HepG2 (cell line): ENCODE data around the gene MAPK6.
"Not testable (repeated sequence)": the region's sequence is repeated elsewhere in the genome, so short reads cannot be mapped to it uniquely, and the experiment has no call there.

Source experiments
- EP300 ChIP-seq, 3 experiments: sonication (generic) in 1 of 3; formaldehyde crosslinking in 1 of 3; IDR thresholded peaks; 2 replicates each; pipeline versions ENCODE4 v1.5.1 to v1.6.1; 2011 to 2020; ENCODE audit warnings: low read depth in 2 of 3, low read length in 2 of 3, borderline replicate concordance in 1 of 3, improper control_type of control experiment in 1 of 3, mild to moderate bottlenecking in 1 of 3, missing genetic modification reagents in 1 of 3, moderate library complexity in 1 of 3
- FOXP1 ChIP-seq, 2 experiments: fragments of 450-650 bp in 1 of 2; IDR thresholded peaks; 2 replicates each; pipeline ENCODE4 v1.6.1; 2017 to 2018; ENCODE audit warnings: antibody characterized with exemption in 1 of 2
- GTF2F1 ChIP-seq: fragments of 150-350 bp; IDR thresholded peaks from 2 replicates; pipeline ENCODE4 v1.6.1; 2014; ENCODE audit warnings: low read length
- KLF6 ChIP-seq: IDR thresholded peaks from 2 replicates; pipeline ENCODE4 v1.8.0; 2016; ENCODE audit warnings: missing biosample characterization, missing genetic modification reagents
- MAFK ChIP-seq, 2 experiments: IDR thresholded peaks in 1 of 2; conservative IDR thresholded peaks in 1 of 2; 2 replicates each; pipeline ENCODE4 v1.6.1; 2011; ENCODE audit warnings: improper control_type of control experiment in 2 of 2, low read length in 2 of 2
- NFKB2 ChIP-seq: sonication (generic); formaldehyde crosslinking; IDR thresholded peaks from 2 replicates; pipeline ENCODE4 v1.4.0; 2020; ENCODE audit warnings: missing genetic modification reagents, borderline replicate concordance
- RARG ChIP-seq: sonication (generic); formaldehyde crosslinking; IDR thresholded peaks from 2 replicates; pipeline ENCODE4 v1.4.0; 2020; ENCODE audit warnings: low read depth, mild to moderate bottlenecking, missing genetic modification reagents
- SUZ12 ChIP-seq: fragments of 150-350 bp; IDR thresholded peaks from 2 replicates; pipeline ENCODE4 v1.6.1; 2014; ENCODE audit warnings: low read depth, low read length
- ZBTB46 ChIP-seq: sonication (generic); formaldehyde crosslinking; IDR thresholded peaks from 2 replicates; pipeline ENCODE4 v1.4.0; 2020; ENCODE audit warnings: mild to moderate bottlenecking, missing genetic modification reagents, borderline replicate concordance
- ZNF280B ChIP-seq: sonication (generic); formaldehyde crosslinking; IDR thresholded peaks from 2 replicates; pipeline ENCODE4 v1.5.0; 2020; ENCODE audit warnings: missing genetic modification reagents, mild to moderate bottlenecking, borderline replicate concordance
- ZSCAN25 ChIP-seq: sonication (generic); formaldehyde crosslinking; IDR thresholded peaks from 2 replicates; pipeline ENCODE4 v1.8.0; 2022; ENCODE audit warnings: mild to moderate bottlenecking, missing genetic modification reagents
- TF ChIP-seq, protein P1 (sequence below): sonication (generic); formaldehyde crosslinking; IDR thresholded peaks from 2 replicates; pipeline ENCODE4 v1.5.0; 2020; ENCODE audit warnings: mild to moderate bottlenecking, missing genetic modification reagents, moderate library complexity

DNA sequence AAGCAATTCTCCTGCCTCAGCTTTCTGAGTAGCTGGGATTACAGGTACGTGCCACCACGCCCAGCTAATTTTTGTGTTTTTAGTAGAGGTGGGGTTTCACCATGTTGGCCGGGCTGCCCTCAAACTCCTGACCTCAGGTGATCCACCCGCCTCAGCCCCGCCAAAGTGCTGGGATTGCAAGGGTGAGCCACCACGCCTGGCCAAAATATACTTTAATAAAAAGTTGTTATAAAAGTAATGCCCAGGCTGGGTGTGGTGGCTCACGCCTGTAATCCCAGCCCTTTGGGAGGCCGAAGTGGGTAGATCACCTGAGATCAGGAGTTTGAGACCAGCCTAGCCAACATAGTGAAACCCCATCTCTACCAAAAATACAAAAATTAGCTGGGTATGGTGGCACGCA, 77.5 kb downstream of the MAPK6 start:
- TF ChIP-seq ZNF280B; KLF6 (CRISPR knock-in tag); EP300 (IDR thresholded peaks at IDR 0.05; ENCODE audit: low read depth in 2 of 2, low read length in 2 of 2); EP300 (CRISPR knock-in tag; IDR thresholded peaks at IDR 0.05; ENCODE audit: borderline replicate concordance); ZSCAN25 (CRISPR knock-in tag); RARG (CRISPR knock-in tag); NFKB2 (CRISPR knock-in tag); MAFK (conservative IDR thresholded peaks at IDR 0.05 in 1 of 2, IDR thresholded peaks at IDR 0.05 in 1 of 2; ENCODE audit: low read length in 2 of 2); FOXP1 (IDR thresholded peaks at IDR 0.05); FOXP1 (CRISPR knock-in tag; IDR thresholded peaks at IDR 0.05); ZBTB46 (CRISPR knock-in tag); GTF2F1; SUZ12: not testable (repeated sequence)
- TF ChIP-seq, protein P1, sequence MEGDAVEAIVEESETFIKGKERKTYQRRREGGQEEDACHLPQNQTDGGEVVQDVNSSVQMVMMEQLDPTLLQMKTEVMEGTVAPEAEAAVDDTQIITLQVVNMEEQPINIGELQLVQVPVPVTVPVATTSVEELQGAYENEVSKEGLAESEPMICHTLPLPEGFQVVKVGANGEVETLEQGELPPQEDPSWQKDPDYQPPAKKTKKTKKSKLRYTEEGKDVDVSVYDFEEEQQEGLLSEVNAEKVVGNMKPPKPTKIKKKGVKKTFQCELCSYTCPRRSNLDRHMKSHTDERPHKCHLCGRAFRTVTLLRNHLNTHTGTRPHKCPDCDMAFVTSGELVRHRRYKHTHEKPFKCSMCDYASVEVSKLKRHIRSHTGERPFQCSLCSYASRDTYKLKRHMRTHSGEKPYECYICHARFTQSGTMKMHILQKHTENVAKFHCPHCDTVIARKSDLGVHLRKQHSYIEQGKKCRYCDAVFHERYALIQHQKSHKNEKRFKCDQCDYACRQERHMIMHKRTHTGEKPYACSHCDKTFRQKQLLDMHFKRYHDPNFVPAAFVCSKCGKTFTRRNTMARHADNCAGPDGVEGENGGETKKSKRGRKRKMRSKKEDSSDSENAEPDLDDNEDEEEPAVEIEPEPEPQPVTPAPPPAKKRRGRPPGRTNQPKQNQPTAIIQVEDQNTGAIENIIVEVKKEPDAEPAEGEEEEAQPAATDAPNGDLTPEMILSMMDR (CRISPR knock-in tag), result not testable (repeated sequence)
